IPS DF 4.7 (cell line): Measurements from ENCODE around the gene SFXN4.
A peak's percentile ranks its signal among the peaks of the same experiment; 100 is the strongest.

Experiments used
- DNase-seq: peaks from one replicate; pipeline ENCODE4 v3.0.0-alpha.2; 2013; ENCODE audit warnings: low spot score; ENCODE audit errors: extremely low read depth

The SFXN4 gene, protein sequence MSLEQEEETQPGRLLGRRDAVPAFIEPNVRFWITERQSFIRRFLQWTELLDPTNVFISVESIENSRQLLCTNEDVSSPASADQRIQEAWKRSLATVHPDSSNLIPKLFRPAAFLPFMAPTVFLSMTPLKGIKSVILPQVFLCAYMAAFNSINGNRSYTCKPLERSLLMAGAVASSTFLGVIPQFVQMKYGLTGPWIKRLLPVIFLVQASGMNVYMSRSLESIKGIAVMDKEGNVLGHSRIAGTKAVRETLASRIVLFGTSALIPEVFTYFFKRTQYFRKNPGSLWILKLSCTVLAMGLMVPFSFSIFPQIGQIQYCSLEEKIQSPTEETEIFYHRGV

DNA sequence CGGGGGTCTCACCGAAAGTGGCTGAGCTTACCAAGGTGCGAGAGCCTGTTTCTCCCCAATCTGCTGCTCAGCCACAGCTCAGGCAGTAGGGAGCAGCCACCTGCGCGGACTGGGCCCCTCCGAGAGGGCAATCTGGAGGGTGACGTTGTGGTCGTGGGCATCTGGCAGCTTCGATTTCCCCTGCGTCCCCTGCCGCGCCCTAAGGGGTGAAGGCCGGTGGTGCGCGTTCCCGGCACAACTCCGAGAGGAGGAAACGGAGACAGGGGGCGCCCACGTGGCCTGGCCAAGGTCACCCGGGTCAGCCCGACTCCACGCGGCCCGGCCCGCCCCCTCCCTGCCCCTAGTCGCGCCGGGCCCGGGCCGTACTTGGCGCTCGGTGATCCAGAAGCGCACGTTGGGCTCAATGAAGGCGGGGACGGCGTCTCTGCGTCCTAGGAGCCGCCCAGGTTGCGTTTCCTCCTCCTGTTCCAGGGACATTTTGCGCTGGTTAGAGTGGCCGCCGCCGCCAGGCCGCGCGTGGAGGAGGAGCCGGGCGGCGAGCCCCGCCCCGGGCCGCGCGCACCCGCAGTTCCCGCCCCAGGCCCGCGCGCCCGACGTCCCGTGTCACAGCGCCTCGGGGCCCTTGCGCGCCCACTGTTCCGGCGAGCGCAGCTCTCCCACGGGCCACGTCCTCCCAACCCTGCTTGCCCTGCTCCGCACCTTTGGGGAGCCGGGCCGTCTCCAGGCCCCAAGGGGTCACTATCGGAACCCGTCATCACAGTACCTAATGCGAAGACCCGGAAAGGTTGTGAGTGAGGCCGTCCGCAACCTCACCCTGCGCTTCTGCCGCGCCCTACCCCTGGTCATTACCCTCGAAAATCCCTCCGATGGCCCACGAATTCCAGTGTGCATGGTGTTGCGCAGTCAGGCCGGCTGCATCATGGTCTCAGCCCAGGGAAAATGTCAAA is at the start of gene SFXN4:
Gene SFXN4, minus strand, starts transcription at position 544 of the 947 bp plus-strand sequence. Its CDS starts 67 bp downstream, at position 477.
- DNase-seq = no peak

DNA sequence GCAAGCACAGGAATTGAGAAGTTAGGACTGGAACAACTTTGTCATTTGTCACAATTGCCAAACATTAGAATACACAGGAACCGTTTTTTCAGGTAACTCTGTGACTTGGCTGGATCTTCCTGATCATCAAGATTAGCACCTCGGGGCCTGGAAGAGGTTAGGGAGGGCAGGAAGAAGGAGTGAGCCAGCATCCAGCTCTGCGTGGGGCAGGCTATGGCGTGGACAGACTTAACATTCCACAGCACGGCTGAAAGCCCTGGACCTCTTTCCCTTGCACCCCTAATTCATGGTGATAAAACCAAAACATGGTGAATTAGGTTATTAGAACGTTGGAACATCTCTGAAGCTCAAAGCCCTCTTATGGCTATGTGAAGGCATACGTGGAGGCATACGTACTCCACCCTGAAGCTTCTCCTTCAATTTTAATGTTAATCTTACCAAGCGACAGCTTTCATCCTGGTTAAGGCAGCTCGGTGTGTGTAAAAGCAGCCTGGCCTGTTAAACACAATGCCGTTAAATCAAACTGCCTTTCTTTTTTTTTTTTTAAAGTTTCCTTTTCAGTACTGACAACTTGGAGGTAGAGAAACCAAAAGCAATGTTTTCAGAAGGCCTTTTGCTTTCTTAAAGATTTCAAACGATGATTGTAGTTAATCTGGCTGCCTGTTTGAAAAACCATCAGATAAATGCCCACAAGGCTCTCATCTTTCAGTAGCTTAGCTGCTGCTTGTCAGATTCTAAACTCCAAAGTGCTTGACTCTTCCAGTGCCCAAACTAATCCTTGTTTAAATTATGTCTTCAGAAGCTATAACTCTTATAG is 46.3 kb upstream of the SFXN4 start:
- no peak for DNase-seq

DNA sequence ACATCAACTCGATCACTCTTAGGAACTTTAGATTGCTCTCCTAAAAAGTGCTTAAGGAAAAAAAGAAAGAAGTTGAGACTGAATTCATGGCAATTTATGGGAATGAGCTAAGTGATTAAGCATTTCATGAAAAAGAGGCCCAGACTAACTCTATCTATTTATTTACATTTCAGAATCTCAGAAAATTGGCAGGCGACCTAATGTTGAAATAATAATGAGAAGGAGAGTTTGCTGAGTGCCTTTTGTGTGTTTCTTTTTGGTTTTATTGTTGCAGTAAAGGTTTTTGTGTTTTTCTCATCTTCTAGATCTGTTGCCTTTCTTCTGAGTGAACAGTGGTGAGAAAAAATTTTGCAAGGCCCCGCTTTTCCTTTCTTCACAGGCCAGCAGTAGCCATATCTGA is 45.7 kb upstream of the SFXN4 start:
- no peak for DNase-seq

DNA sequence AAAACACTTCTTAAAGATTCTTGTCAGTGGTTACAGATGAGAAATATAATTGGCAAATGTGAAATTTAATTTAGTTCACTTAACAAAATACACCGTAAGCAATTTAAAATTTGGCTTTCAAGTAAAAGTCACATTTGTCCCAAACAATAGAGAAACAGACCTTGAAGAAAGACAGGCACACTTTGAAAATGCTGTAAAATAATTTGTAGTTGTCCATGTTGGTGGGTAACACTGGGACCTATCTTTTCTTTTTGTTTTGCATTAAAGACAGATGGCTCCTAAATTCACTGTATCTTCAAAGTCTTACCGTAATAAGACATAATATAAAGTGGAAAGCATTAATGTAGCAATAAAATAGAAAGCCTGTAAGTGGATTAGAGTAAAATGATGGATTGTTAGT is 45.1 kb upstream of the SFXN4 start:
- DNase-seq = no peak

DNA sequence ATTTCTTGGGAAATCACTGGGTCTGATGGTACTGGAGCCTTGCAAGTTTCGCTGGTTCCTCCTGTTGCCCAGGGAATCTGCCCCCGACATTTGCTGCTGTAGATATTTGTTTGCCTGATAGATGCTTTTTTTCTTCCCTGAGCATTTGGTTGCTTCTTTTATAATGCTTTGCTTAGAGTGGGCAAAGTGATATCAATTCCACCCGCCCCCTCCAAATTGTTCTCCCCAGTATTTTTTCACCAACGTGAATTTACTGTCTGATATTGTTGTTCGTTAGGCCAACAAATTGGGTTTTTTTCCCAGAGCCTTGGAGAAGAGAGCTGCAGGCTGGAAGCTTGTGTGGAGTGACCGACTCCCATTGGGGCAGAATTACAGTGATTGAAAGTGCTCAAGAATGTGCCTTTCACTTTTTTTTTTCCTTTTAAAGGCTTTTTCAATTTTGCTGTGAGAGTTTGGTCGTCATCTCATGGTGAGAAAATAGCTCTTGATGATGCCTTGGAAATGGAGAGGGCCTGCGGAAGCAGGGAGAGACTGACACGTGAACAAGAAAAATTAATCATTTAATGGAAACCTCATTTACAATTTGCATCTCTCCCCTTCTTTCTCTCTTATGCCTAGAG is 44.3 kb upstream of the SFXN4 start:
- no peak for DNase-seq

DNA sequence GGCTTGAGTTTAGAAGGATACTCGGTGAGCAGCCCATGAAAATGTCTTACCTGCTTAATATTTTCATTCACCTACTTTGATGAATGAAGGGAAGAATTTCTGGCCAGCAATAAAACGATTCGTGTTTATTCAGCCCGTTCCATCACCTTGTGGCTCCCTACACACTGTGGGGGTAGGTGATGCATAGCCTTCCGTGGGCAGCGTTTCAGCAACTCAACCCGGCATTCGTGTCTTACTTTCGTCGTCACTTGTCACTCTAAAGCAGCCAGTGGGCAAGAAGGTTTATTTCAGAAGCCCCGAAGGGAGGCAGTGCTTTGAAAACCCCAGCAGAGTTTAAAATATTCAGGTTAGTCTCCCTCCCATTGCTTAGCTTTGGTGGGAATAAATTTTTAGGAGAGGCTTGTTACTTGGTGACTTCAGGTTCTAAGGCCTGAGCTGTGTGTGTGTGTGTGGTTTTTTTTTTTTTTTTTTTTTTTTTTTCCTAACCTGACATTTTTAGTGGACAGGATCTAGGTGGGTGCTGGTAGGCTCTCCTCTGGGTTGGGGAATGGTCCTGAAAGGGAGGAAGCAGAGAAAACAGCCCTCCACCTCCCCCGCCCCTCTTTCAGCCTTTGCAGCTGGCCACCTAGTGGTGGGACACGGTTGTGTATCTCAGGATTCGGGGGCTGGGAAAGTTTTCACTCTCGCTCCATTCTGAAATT is 43.7 kb upstream of the SFXN4 start:
- DNase-seq = peak; percentile 44

DNA sequence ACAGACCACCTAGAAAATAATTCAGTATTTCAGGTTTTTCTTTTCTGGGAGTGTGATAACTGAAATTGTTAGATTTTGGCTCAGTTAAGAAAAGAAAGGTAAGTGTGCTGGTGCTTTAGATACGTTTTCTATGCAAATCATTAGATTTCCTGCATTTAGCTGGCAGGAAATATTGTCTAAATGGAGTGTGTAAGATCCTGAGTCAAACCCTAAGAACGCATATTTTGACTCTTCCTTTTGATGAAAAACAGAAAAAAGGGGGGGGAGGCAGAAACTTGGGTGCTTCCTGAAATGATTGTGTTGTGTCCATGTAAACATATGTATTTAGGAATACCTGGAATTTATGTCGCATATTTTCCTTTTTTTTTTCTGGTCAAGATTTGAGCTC is 43.0 kb upstream of the SFXN4 start:
- no peak for DNase-seq

DNA sequence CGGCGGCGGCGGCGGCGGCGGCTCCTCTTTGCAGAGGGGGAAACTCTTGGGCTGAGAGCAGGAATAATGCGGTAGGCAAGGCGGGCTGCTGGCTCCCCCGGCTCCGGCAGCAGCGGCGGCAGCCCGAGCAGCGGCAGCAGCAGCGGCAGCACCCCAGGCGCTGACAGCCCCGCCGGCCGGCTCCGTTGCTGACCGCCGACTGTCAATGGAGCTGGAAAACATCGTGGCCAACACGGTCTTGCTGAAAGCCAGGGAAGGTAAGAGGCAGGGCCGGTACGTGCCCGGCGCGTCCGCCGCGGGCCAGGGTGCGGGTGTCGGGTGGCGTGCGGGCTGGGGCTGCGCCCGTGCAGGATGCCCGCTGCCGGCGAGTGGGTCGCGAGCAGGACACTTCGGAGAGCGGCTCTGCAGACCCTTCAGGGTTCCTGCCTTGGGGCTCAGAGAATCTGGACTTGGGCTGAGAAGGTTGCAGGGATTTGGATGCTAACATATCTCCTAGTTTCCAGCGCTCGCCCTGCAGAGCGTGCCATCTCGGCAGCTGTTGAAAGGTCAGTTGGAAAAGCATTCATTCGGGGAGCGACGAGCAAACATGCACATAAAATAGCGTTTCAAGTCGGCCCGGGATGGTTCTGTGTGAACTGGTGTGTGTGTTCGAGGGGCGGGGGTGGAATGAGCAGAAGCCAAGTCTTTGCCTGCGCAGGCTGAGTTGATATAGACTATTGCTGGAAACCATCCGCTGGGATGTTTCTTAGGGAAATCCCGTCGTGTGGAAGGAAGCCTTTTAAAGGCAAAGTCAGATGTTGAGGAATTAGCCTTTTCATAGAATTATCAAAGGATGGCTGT is 42.4 kb upstream of the SFXN4 start:
- no peak for DNase-seq

DNA sequence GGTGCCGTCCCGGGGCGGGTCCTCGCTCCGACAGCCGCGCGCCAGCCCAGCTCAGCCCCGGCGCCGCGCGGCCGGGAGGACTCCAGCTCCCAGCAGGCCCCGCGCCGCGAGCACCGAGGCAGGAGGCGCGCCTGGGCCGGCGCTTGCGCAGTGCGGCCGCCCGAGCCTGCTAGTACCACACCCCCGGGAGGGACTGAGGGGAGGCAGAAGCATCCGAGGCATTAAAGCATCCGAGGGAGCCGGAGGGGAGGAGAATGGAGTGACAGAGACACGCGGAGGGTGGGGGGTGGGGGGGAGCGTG is 41.8 kb upstream of the SFXN4 start, which contains the start of gene GRK5:
Gene GRK5, plus strand, starts transcription at position 206 of the 301 bp plus-strand sequence. CDS start 347 bp downstream, outside the sequence.
- DNase-seq = peak; percentile 56

DNA sequence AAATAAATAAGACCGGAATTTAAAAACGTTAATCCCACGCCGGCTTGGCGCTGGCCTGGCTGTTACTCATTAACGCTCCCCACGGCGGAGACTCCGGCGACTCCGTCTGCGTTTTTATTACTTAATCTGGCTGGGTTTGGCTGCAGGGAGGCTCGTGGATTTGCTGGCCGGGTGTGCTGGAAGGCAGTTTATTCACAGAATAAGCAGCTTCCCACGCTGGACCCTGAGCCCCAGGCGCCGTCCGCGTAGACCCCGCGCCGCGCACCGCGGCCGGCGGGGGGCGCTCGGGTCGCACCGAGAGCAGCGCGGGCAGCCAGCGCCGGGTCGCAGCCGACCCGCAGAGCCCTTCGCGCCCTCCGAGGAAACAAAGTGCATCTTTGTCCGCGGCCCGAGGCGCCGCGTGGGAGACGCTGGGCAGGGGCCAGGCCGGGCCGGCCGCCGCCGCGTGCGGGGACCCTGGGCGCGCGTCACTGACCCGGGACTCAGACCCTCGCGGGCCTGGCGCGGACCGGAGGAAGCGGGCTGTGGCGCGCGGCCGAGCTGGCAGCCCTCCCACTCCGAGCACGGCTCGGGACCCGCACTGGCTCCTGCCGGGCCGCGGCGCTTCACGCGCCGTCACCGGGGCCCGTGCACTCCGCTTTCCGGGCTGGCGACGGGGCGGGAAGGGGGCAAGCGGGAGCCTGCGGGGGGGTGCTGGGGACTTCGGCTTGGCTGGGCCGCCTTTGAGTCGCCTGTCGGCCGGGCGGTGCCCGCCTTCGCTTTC is 41.3 kb upstream of the SFXN4 start:
- no peak for DNase-seq

DNA sequence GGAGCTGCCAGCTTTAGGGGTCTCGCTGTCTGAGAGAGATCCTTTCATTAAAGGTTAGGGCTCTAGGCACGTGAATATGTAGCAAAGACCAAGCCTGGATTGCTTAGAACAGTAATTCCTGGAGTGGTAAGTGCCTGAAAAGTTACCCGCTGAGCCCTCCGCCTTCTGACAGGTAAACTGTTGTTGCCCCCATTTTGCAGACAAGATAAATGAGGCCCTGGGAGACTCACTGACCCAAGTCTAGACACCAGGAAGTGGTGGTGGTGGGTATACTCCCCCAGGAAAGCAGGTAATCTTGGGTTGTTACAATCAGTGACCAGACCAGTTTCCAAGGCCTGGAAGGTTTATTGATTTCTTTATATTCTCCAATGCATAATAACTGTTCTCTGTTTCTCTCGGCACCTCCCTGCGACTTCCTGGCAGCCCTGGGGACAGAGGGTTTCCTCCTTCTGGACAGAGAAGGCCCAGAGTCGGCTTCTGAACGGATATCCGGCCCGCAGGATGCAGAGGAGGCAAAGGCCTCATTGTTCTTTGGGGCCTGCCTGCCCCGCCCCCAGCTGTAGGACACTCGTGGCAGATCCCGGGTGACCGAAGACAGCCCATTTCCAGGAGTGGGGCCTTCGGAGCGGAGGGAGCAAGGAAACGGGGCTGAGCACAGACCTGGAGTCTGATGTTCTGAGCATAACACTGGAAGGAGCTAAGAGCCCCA is 40.5 kb upstream of the SFXN4 start:
- no peak for DNase-seq

DNA sequence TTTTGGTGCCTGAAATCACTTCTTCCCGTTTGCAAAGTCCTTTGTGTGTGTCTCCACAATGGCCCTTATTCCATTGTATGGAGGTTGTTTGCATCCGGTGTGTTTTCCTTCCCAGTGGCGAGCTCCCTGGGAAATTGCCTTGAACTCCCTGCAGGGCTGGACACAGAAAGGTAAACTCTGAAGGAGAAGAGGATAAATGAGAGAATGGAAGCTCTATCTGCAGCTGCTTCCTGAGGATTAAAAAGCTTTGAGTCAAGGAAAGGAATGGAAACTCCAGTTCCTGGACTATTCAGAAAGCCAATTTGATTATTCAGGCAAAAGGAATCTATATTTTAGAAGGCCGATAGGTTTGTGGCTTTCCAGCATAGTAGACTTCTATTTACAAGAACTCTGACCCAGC is 37.5 kb upstream of the SFXN4 start:
- no peak for DNase-seq

DNA sequence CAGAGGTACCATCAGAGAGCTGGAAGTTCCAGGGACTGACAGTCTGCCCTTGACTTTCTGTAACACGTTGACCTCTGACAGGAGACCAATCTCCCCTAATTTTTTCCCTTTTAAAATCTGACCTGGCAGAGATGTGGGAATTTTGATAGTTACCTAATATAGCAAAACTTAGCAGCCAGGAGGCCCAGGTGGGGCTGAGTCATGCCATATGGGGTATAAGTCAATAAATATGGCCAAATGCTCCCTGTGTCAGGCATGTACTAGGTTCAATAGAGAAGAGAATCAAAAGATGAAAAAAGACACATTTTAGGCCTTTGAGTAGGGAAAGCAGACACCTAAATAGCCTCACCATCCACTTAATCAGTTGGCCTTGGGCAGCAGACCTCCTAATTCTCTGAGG is 35.7 kb upstream of the SFXN4 start:
- no peak for DNase-seq

DNA sequence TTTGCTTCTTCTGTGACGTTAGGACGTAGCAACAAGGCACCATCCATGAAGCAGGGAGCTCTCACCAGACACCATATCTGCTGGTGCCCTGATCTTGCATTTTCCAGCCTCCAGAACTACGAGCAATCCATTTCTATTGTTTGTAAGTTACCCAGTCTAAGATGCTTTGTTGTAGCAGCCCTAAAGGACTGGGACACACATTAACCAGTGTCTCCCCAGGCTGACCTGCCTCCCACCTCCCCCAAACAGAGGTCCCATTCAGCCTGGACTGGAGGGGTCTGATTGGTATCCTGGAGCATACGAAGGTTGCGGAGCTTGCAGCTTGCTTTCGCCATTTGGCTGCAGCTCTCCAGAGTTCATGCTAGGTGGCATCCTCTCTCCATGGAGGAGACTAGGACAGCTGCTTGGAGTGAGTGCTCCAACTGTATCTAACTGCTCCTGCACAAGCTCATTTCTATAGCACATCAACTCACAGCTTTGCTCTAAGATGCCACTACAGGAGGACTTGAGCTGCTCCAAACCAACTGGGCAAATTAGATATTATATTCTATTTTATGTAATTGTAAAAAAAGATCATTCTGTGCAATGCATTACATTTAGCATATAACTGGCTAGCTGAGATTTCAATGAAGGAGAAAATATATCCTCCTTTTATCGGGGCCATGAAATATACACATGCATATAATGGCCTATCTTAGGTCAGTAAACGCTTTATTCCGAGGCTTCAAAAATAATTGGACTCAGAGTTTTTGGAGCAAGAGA is 33.9 kb upstream of the SFXN4 start:
- peak; percentile 51 for DNase-seq

DNA sequence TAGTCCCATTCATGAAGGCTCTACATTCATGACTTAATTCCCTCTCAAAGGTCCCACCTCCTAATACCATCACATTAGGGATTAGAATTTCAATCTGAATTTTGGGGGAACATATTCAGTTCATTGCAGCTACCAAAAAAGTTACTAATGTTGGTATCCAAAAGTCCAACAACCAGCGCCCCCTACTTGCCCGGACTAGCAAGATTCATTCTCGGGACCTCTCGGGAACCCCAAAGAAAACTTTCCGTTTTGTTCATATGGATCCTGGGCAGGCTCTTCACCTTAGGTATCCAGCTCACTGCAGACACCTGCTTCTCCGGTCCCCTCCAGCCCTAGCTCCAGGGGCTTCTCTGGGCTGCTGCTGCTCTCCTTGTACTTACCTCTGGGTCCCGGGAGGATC is 32.9 kb upstream of the SFXN4 start:
- no peak for DNase-seq

DNA sequence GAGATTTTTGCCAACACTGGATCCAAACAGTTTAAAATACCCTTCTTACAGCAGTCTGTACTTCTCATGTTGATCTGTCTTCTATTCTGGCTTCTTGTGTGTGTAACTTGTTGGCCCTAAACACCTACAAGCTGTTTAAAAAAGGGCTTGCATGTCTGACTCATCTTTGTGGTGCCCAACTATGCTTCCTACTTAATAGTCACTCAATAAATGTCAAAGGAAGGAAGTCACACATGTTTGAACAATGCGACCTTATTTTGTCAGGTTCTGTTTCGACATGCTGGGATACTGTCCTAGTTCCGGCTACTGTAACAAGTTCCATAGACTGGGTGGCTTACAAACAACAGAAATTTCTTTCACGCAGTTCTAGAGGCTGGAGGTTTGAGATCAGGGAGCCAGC is 32.4 kb upstream of the SFXN4 start:
- no peak for DNase-seq

DNA sequence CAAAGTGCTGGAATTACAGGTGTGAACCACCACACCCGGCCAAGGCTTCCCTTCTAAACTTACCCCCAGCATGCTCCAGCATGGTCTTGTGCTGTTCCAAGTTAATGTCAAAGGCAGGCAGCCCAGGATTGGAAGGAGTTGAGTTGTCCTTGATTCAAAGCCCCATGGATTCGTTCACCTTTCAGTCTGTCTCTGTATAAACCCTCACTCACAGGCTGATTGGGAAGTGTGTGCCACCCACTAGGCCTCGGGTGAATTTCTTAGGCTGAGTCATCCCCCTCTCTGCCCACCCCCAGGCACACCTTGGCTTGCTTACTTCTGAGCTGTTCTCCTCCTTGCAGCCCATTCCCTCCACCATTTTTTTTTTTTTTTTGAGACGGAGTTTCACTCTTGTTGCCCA is 26.4 kb upstream of the SFXN4 start:
- no peak for DNase-seq
